Neutrophil (primary cell): ENCODE data around the gene SSR3.

ENCODE experiments used
- H3K27ac ChIP-seq: fragments of 200-600 bp; sonication (generic); 2 replicates; pipeline ENCODE4 v1.5.1; 2016; ENCODE audit warnings: mild to moderate bottlenecking, moderate library complexity
- H3K27me3 ChIP-seq: fragments of 200-600 bp; sonication (generic); 2 replicates; pipeline ENCODE4 v1.6.0; 2016; ENCODE audit warnings: mild to moderate bottlenecking
- H3K36me3 ChIP-seq: fragments of 200-600 bp; sonication (generic); 2 replicates; pipeline ENCODE4 v1.5.1; 2017
- H3K4me1 ChIP-seq, 2 experiments: fragments of 200-600 bp in 1 of 2; sonication (generic) in 1 of 2; 1 replicate in 1 of 2; 2 replicates in 1 of 2; pipeline versions ENCODE4 v1.5.1 to v1.6.1; 2013 to 2016; ENCODE audit warnings: low read depth in 1 of 2, low read length in 1 of 2, mild to moderate bottlenecking in 1 of 2, moderate library complexity in 1 of 2; ENCODE audit not compliant: control insufficient read depth in 1 of 2, insufficient read depth in 1 of 2
- H3K4me3 ChIP-seq, 2 experiments: fragments of 200-600 bp in 1 of 2; sonication (generic) in 1 of 2; 1 replicate in 1 of 2; 2 replicates in 1 of 2; pipeline ENCODE4 v1.5.1; 2013 to 2016; ENCODE audit warnings: low read depth in 1 of 2, low read length in 1 of 2, mild to moderate bottlenecking in 1 of 2, moderate library complexity in 1 of 2
- H3K9me3 ChIP-seq: fragments of 200-600 bp; sonication (generic); 2 replicates; pipeline ENCODE4 v1.5.1; 2016
- CTCF ChIP-seq: fragments of 200-600 bp; sonication (generic); IDR thresholded peaks from 2 replicates; pipeline ENCODE4 v1.5.1; 2016; ENCODE audit warnings: antibody characterized with exemption

Gene SSR3

GRCh38 chr3:156525808-156526207 is 29.1 kb downstream of the SSR3 start:
- no peak for TF ChIP-seq CTCF
- Histone ChIP-seq H3K9me3 (no peaks in the 10 kb centered on the region), H3K36me3 (no peaks in the 10 kb centered on the region), H3K27ac (no peak overlapping the region), H3K4me1 (no peaks in the 10 kb centered on the region), H3K4me3 (no peak overlapping the region), H3K27me3 (peaks cover 20% of the 10 kb centered on the region)

- no peaks in the 10 kb centered on the region for H3K36me3 ChIP-seq
- no peak overlapping the region for H3K27ac ChIP-seq
- TF ChIP-seq CTCF, result no peak
- H3K27me3 ChIP-seq, result peaks cover 50% of the 10 kb centered on the region
- H3K9me3 ChIP-seq, result no peaks in the 10 kb centered on the region
- H3K4me3 ChIP-seq, result no peak overlapping the region
- H3K4me1 ChIP-seq, result no peaks in the 10 kb centered on the region
These were observed 32.2 kb downstream of the SSR3 start for GRCh38 chr3:156522673-156523072.

GRCh38 chr3:156519758-156520162 is 35.2 kb downstream of the SSR3 start:
- Histone ChIP-seq H3K27me3 (peaks cover 74% of the 10 kb centered on the region), H3K4me3 (no peak overlapping the region), H3K36me3 (no peaks in the 10 kb centered on the region), H3K27ac (no peak overlapping the region), H3K9me3 (no peaks in the 10 kb centered on the region), H3K4me1 (no peaks in the 10 kb centered on the region)
- TF ChIP-seq CTCF, result no peak

- no peak for TF ChIP-seq CTCF
- Histone ChIP-seq H3K9me3 (no peaks in the 10 kb centered on the region), H3K36me3 (no peaks in the 10 kb centered on the region), H3K4me1 (no peaks in the 10 kb centered on the region), H3K4me3 (no peak overlapping the region), H3K27ac (no peak overlapping the region), H3K27me3 (peaks cover 74% of the 10 kb centered on the region)
These were observed 36.2 kb downstream of the SSR3 start for GRCh38 chr3:156518726-156519125.

- no peak for TF ChIP-seq CTCF
- Histone ChIP-seq H3K27me3 (peaks cover 69% of the 10 kb centered on the region), H3K9me3 (no peaks in the 10 kb centered on the region)
These were observed 38.0 kb downstream of the SSR3 start for GRCh38 chr3:156516961-156517360.

GRCh38 chr3:156516284-156516683 is 38.6 kb downstream of the SSR3 start:
- no peak for TF ChIP-seq CTCF
- Histone ChIP-seq H3K4me1 (no peaks in the 10 kb centered on the region), H3K9me3 (no peaks in the 10 kb centered on the region), H3K36me3 (no peaks in the 10 kb centered on the region), H3K4me3 (no peak overlapping the region), H3K27ac (no peak overlapping the region), H3K27me3 (peaks cover 64% of the 10 kb centered on the region)

More at GRCh38 chr3:156516961-156517360, 38.0 kb downstream of the SSR3 start:
- no peaks in the 10 kb centered on the region for H3K4me1 ChIP-seq
- no peak overlapping the region for H3K4me3 ChIP-seq
- H3K27ac ChIP-seq, result no peak overlapping the region
- H3K36me3 ChIP-seq, result no peaks in the 10 kb centered on the region
